Breast epithelium (tissue), 3 donors: Measurements from ENCODE around the gene SPTBN5.

ENCODE experiments used
- CTCF ChIP-seq, 3 donors: fragments of 450-650 bp; IDR thresholded peaks; one replicate each; pipeline ENCODE4 v1.5.1; 2016 to 2017; ENCODE audit warnings: antibody characterized with exemption in 3 of 3, mild to moderate bottlenecking in 3 of 3, moderate library complexity in 3 of 3
- POLR2AphosphoS5 ChIP-seq, 3 donors: sonication (generic); formaldehyde crosslinking; IDR thresholded peaks; one replicate each; pipeline ENCODE4 v1.6.1; 2017; ENCODE audit warnings: antibody characterized with exemption in 3 of 3

DNA sequence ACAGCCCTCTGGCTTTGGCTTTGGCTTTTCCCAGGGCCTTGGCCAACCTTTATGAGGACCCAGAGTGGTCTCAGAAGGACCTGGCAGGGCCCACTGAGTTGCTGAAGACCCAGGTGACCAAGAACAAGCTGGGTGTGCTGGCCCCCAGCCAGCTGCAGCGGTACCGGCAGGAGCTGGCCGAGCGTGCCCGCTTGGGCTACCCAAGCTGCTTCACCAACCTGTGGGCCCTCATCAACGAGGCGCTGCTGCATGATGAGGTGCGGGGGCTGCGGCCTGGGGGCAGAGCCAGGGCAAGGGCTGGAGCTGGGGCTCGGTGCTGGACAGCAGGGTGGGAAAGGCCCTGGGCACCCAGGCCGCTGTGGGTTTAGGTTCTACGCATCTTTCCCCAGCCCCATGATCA, 49.0 kb downstream of the SPTBN5 start:
- TF ChIP-seq POLR2AphosphoS5 (IDR thresholded peaks at IDR 0.05) = no peak
- TF ChIP-seq CTCF (IDR thresholded peaks at IDR 0.05) = no peak
